ENCODE results near the gene NOL4L.

- TF ChIP-seq CTCF (IDR thresholded peaks at IDR 0.05; ENCODE audit: extremely low read depth in 1 of 2, insufficient read depth in 1 of 2, low read depth in 1 of 2, low read length in 2 of 2), result no peak
- TF ChIP-seq MYC (IDR thresholded peaks at IDR 0.05; ENCODE audit: low read depth, low read length), result no peak
- TF ChIP-seq POLR2A (IDR thresholded peaks at IDR 0.05; ENCODE audit: low read depth, low read length), result no peak
- TF ChIP-seq EZH2 (IDR thresholded peaks at IDR 0.05; ENCODE audit: borderline replicate concordance, low read depth, low read length, severe bottlenecking), result no peak
- TF ChIP-seq POLR2AphosphoS5 (IDR thresholded peaks at IDR 0.05; ENCODE audit: insufficient read depth, low read depth, low read length), result no peak
- no peak for TF ChIP-seq FOS (IDR thresholded peaks at IDR 0.05; ENCODE audit: borderline replicate concordance, insufficient read depth, low read length)
These were observed 37.7 kb upstream of the NOL4L start for GRCh38 chr20:32622585-32623468.

Measured in endothelial cell of umbilical vein (primary cell).